ENCODE data around the gene C20orf141.
"Not testable (repeated sequence)": the region's sequence is repeated elsewhere in the genome, so short reads cannot be mapped to it uniquely, and the experiment has no call there.

DNA sequence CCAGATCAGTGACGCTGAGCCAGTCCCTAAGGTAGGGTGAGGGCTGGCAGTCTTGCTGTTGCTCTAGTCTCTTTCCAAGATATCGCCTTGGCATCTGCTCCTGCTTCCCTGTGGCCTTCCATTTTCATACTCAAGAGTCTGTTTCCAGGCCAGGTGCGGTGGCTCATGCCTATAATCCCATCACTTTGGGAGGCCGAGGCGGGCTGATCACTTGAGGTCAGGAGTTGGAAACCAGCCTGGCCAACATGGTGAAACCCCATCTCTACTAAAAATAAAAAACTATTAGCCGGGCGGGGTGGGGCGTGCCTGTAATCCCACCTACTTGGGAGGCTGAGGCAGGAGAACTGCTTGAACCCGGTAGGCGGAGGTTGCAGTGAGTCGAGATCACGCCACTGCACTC is 44.7 kb upstream of the C20orf141 start:
- TF ChIP-seq, protein P1, sequence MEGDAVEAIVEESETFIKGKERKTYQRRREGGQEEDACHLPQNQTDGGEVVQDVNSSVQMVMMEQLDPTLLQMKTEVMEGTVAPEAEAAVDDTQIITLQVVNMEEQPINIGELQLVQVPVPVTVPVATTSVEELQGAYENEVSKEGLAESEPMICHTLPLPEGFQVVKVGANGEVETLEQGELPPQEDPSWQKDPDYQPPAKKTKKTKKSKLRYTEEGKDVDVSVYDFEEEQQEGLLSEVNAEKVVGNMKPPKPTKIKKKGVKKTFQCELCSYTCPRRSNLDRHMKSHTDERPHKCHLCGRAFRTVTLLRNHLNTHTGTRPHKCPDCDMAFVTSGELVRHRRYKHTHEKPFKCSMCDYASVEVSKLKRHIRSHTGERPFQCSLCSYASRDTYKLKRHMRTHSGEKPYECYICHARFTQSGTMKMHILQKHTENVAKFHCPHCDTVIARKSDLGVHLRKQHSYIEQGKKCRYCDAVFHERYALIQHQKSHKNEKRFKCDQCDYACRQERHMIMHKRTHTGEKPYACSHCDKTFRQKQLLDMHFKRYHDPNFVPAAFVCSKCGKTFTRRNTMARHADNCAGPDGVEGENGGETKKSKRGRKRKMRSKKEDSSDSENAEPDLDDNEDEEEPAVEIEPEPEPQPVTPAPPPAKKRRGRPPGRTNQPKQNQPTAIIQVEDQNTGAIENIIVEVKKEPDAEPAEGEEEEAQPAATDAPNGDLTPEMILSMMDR (IDR thresholded peaks at IDR 0.05) = not testable (repeated sequence)
- not testable (repeated sequence) for TF ChIP-seq POLR2A (IDR thresholded peaks at IDR 0.05)

All from heart left ventricle (tissue), 13 donors.